DOHH2 (cell line): ENCODE results near the gene GALNT2.

ENCODE experiments used
- H3F3A ChIP-seq: fragments of 200-600 bp; sonication (generic), shearing (Covaris generic); 2 replicates; pipeline ENCODE4 v1.6.0; 2016; ENCODE audit warnings: antibody characterized with exemption, mild to moderate bottlenecking; ENCODE audit not compliant: control insufficient read depth, insufficient read depth
- H3K27ac ChIP-seq: fragments of 200-600 bp; sonication (generic); 2 replicates; pipeline ENCODE4 v1.5.1; 2014; ENCODE audit warnings: low read depth, mild to moderate bottlenecking, low read length, moderate library complexity
- H3K27me3 ChIP-seq: fragments of 200-600 bp; sonication (generic); 2 replicates; pipeline ENCODE4 v1.6.1; 2014; ENCODE audit warnings: mild to moderate bottlenecking, low read length, mixed read lengths; ENCODE audit not compliant: control insufficient read depth
- H3K36me3 ChIP-seq: fragments of 200-600 bp; sonication (generic); 2 replicates; pipeline ENCODE4 v1.6.1; 2014; ENCODE audit warnings: mild to moderate bottlenecking, low read length, moderate library complexity, mixed read lengths; ENCODE audit not compliant: control insufficient read depth
- H3K4me1 ChIP-seq: fragments of 200-600 bp; sonication (generic); 2 replicates; pipeline ENCODE4 v1.6.1; 2014; ENCODE audit warnings: mild to moderate bottlenecking, low read length, mixed read lengths; ENCODE audit not compliant: control insufficient read depth
- H3K4me2 ChIP-seq: fragments of 200-600 bp; sonication (generic); 2 replicates; pipeline ENCODE4 v1.6.0; 2014; ENCODE audit warnings: mild to moderate bottlenecking, low read length, moderate library complexity
- H3K4me3 ChIP-seq: fragments of 200-600 bp; sonication (generic); 2 replicates; pipeline ENCODE4 v1.5.1; 2014; ENCODE audit warnings: mild to moderate bottlenecking, low read length, mixed read lengths
- H3K79me2 ChIP-seq: fragments of 200-600 bp; sonication (generic); 2 replicates; pipeline ENCODE4 v1.6.1; 2014; ENCODE audit warnings: mild to moderate bottlenecking, low read length, mixed read lengths; ENCODE audit not compliant: control insufficient read depth
- H3K9me2 ChIP-seq: fragments of 200-600 bp; sonication (generic); replicated peaks from 2 replicates; pipeline ENCODE4 v1.6.1; 2014; ENCODE audit warnings: mild to moderate bottlenecking, low read length, mixed read lengths; ENCODE audit not compliant: control insufficient read depth
- H3K9me3 ChIP-seq: fragments of 200-600 bp; sonication (generic); 2 replicates; pipeline ENCODE4 v1.6.1; 2014; ENCODE audit warnings: antibody characterized with exemption, low read length, mixed read lengths; ENCODE audit not compliant: control insufficient read depth, insufficient read depth
- H4K20me1 ChIP-seq: fragments of 200-600 bp; sonication (generic); 2 replicates; pipeline ENCODE4 v1.6.0; 2014; ENCODE audit warnings: low read depth, mild to moderate bottlenecking, antibody characterized with exemption, low read length, moderate library complexity; ENCODE audit not compliant: control insufficient read depth, insufficient read depth
- EZH2phosphoT487 ChIP-seq: fragments of 200-600 bp; sonication (generic); IDR thresholded peaks from 2 replicates; pipeline ENCODE4 v1.6.1; 2017; ENCODE audit warnings: borderline replicate concordance, mild to moderate bottlenecking, antibody characterized with exemption, low read length, moderate library complexity, mixed read lengths
- TF ChIP-seq, protein P1 (sequence below): fragments of 200-600 bp; sonication (generic); IDR thresholded peaks from one replicate; pipeline ENCODE4 v1.5.1; 2014; ENCODE audit warnings: antibody characterized with exemption, mild to moderate bottlenecking, low read depth, low read length; ENCODE audit not compliant: poor library complexity, severe bottlenecking

The GALNT2 gene

DNA sequence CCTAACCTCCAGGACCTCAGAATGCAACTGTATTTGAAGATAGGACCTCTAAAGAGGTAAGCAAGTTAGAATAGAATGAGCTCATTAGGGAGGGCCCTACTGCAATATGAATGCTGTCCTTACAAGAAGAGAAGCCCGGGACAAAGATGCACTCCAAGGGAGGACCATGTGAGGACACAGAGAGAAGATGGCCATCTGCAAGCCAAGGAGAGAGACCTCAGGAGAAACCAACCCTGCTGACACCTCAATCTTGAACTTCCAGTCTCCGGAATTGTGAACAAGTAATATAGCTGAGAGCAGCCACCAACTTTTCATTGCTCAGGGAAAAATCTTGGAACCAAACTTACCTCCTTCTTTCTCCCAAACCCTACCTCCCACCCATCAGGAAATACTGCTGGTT, 15.0 kb upstream of the GALNT2 start:
- Histone ChIP-seq H3K9me2 (no peaks in the 10 kb centered on the region), H3K27ac (no peak overlapping the region), H3K36me3 (no peaks in the 10 kb centered on the region), H3K4me2 (no peak overlapping the region), H3K27me3 (peaks cover 36% of the 10 kb centered on the region), H3K9me3 (no peaks in the 10 kb centered on the region), H3K4me1 (no peaks in the 10 kb centered on the region), H3F3A (no peaks in the 10 kb centered on the region), H4K20me1 (no peaks in the 10 kb centered on the region), H3K79me2 (no peaks in the 10 kb centered on the region), H3K4me3 (no peak overlapping the region)
- TF ChIP-seq, protein P1, sequence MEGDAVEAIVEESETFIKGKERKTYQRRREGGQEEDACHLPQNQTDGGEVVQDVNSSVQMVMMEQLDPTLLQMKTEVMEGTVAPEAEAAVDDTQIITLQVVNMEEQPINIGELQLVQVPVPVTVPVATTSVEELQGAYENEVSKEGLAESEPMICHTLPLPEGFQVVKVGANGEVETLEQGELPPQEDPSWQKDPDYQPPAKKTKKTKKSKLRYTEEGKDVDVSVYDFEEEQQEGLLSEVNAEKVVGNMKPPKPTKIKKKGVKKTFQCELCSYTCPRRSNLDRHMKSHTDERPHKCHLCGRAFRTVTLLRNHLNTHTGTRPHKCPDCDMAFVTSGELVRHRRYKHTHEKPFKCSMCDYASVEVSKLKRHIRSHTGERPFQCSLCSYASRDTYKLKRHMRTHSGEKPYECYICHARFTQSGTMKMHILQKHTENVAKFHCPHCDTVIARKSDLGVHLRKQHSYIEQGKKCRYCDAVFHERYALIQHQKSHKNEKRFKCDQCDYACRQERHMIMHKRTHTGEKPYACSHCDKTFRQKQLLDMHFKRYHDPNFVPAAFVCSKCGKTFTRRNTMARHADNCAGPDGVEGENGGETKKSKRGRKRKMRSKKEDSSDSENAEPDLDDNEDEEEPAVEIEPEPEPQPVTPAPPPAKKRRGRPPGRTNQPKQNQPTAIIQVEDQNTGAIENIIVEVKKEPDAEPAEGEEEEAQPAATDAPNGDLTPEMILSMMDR, result no peak
- TF ChIP-seq EZH2phosphoT487, result no peak

DNA sequence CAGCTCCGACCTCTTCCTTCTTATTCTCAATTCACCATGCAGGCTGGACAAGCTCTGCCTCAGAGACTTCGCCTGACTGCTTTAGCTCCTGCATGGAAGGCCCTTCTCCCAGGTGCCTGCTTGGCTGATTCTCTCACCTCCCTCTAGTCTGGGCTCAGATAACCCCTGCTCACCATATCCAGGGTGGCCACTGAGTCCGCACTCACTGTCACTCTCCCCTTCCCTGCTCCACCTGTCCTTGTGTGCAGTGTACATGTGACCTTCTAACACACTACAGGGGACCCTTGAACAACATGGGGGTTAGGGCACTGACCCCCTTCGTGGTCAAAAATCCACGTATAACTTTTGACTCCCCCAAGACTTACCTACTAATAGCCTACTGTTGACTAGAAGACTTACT, 14.4 kb upstream of the GALNT2 start:
- no peaks in the 10 kb centered on the region for H3K79me2 ChIP-seq
- no peaks in the 10 kb centered on the region for H3K36me3 ChIP-seq
- no peaks in the 10 kb centered on the region for H3K9me3 ChIP-seq
- H3K4me3 ChIP-seq, result no peak overlapping the region
- no peaks in the 10 kb centered on the region for H4K20me1 ChIP-seq
- H3K4me2 ChIP-seq, result no peak overlapping the region
- no peaks in the 10 kb centered on the region for H3K9me2 ChIP-seq
- H3K27me3 ChIP-seq, result peaks cover 33% of the 10 kb centered on the region
- TF ChIP-seq EZH2phosphoT487, result no peak
- TF ChIP-seq, protein P1, result no peak
- no peaks in the 10 kb centered on the region for H3K4me1 ChIP-seq
- no peaks in the 10 kb centered on the region for H3F3A ChIP-seq
- no peak overlapping the region for H3K27ac ChIP-seq

DNA sequence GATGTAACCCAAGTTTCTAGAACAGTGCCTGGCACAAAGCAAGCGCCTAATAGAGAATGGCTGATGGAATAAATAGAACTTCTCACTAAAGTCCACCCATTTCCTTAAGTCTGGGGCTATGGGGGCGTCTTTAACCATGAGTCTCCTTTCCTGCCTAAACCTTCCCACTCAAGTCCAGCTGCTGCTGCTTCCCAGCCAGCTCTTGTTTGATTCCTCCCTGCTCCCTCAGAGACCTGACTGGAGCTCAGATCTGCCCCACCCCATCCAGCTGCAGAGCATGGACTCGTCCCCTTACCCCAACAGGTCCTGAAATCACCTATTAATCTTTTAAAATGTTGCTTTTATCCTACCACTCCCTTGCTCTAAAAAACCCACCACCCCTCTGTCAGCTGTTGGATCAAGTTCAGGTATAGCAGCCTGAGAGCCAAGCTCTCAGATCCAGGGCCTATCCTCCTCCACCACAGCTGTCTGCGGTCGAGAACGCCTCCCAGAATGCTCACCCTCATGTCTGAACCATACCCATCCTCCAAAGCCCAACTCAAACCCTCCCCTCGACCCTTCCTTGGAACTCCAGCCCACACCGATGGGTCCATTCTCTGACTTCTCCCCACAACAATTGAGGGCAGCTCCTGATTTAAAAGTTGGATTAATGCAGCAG, 12.8 kb upstream of the GALNT2 start:
- Histone ChIP-seq H4K20me1 (no peaks in the 10 kb centered on the region), H3K9me3 (no peaks in the 10 kb centered on the region), H3K27me3 (peaks cover 25% of the 10 kb centered on the region; the same call in 1 of the 2 replicates), H3K27ac (no peak overlapping the region), H3K4me3 (no peak overlapping the region), H3K79me2 (no peaks in the 10 kb centered on the region), H3K9me2 (no peaks in the 10 kb centered on the region), H3K4me1 (no peaks in the 10 kb centered on the region), H3K4me2 (no peak overlapping the region), H3K36me3 (no peaks in the 10 kb centered on the region), H3F3A (no peaks in the 10 kb centered on the region)
- TF ChIP-seq EZH2phosphoT487, result no peak
- TF ChIP-seq, protein P1, result no peak

DNA sequence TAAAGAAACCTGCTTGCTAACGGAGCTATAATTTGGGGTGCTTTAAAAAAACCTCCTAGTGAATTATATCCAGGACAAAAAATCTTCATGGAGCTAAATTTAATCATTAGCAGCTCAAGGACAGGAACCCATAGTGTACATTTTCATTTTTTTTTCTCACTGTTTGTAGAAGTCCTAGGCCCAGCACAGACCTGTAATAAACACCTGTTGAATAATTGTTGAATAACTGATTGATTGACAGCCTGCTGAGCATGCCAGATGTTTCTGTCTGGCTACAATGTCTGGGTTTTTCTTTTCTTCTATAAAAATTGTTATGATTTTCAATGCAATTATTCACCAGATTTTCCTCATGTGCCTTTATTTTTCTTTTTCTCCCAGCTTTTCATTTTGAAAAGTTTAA, 10.9 kb upstream of the GALNT2 start:
- no peaks in the 10 kb centered on the region for H3K9me3 ChIP-seq
- H4K20me1 ChIP-seq, result no peaks in the 10 kb centered on the region
- no peaks in the 10 kb centered on the region for H3K4me1 ChIP-seq
- no peaks in the 10 kb centered on the region for H3F3A ChIP-seq
- no peak for TF ChIP-seq EZH2phosphoT487
- TF ChIP-seq, protein P1, result no peak
- no peak overlapping the region for H3K27ac ChIP-seq
- no peaks in the 10 kb centered on the region for H3K9me2 ChIP-seq
- H3K4me3 ChIP-seq, result no peak overlapping the region
- no peak overlapping the region for H3K4me2 ChIP-seq
- peaks cover 24% of the 10 kb centered on the region; the same call in 1 of the 2 replicates for H3K27me3 ChIP-seq
- no peaks in the 10 kb centered on the region for H3K79me2 ChIP-seq
- no peaks in the 10 kb centered on the region for H3K36me3 ChIP-seq
